Measurements from ENCODE around the gene BPIFB6.

Gene BPIFB6

GRCh38 chr20:33065785-33066184, 34.3 kb downstream of the BPIFB6 start:
- no peak for DNase-seq

DNA sequence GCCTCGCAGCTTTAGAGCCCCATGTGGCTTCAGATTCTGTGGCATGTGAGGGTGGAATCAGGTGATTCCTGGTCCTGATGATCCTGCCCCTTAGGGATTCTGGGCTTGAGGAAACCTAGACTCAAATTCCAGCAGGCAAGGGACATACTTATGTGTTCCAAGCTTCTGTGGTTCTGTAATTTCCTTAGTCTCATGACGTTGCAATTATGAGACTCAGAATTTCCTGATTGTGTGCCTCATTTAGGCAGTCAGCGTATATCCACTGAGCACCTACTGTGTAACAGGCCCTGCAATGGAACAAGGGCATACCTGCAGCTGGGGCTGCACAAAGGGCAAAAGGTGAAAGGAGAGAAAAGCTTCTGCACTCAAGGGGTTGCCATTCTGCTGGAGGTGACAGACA, 36.4 kb downstream of the BPIFB6 start:
- no peak for DNase-seq

DNA sequence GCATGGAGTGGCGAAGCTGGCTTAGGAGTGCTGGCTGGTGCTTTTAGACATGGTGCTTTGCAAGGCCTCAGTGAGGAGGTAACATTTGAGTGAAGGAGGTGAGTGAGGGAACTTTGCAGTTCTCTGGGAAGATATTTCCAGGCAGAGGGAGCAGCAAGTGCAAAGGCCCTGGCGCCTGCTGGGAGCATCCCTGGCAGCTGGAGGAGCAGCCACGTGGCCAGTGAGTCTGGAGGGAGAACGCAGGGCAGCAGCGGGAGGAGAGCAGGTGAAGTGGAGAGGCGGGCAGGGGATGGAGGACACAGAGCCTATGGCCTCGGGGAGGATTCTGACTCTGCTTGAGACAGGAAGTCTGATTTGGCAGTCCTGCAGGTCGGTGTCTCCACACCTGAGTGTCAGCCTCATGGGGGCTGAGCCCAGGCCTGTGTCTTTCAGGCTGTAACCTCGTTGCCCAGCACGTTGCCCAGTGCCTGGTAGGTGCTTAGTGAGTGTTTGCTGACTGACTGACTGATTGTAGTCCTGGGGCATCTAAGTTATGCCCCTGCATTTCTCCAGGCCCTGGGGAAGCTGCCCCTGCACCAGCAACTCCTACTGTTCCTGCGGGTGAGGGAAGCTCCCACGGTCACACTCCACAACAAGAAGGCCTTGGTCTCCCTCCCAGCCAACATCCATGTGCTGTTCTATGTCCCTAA, 36.9 kb downstream of the BPIFB6 start:
- DNase-seq = no peak

DNA sequence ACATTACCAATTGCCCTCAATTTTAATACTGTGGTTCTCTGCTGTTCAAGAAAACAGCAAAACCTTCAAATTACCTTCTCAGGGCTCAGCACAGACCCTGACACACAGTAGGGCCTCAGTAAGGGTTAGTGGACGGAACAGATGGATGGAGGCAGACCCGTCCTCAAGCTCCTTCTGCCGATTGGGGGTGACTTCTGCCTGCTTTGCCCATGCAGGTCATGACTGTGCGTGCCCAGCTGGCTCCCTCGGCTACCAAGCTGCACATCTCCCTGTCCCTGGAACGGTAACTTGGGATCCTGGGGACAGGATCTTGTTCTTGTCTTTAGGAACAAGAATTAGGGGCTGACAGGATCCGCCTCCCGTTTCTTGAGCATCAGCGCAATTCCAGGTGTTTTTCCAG, 38.2 kb downstream of the BPIFB6 start:
- DNase-seq = no peak

GRCh38 chr20:33070111-33071053, 38.9 kb downstream of the BPIFB6 start:
- no peak for DNase-seq

- no peak for DNase-seq
Measured at GRCh38 chr20:33071198-33071597, 39.8 kb downstream of the BPIFB6 start.

GRCh38 chr20:33072362-33072761, 40.9 kb downstream of the BPIFB6 start:
- no peak for DNase-seq

GRCh38 chr20:33072813-33073212, 41.4 kb downstream of the BPIFB6 start:
- DNase-seq = no peak

GRCh38 chr20:33074675-33075074, 43.2 kb downstream of the BPIFB6 start:
- DNase-seq = no peak

GRCh38 chr20:33075281-33075680, 43.8 kb downstream of the BPIFB6 start:
- no peak for DNase-seq

DNA sequence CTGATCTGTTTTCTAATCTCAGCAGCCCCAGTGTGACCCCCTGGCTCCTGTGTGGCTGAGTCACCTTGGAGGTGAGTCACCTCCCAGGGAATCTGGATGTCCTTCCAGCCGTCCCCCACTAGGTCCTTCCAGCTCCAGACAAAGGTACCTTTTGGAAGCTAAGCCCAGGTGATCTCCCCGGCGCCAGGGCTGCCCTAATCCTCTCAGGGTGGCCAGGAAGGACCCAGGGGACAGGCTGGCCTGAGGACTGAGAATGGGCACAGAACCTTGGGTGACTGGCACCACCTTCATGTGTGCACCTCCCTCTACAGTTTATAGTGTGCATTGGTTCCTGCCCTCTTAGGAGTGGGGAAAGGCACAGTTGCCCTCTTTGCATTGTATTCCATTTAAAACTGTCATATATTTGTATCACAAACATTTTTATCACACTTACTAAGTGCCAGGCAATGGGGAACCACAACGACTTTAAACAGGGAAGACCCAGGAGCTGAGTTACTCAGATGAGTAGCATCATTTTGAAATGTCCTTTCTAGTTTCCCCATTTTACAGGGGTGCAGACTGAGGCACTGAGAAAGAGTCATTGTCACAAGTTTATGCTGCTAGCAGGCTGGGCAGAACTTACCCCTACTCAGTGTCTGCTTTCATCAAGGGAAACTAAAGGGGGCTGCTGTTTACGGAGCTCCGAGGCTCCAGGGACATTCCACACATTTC, 45.4 kb downstream of the BPIFB6 start:
- DNase-seq = no peak

DNA sequence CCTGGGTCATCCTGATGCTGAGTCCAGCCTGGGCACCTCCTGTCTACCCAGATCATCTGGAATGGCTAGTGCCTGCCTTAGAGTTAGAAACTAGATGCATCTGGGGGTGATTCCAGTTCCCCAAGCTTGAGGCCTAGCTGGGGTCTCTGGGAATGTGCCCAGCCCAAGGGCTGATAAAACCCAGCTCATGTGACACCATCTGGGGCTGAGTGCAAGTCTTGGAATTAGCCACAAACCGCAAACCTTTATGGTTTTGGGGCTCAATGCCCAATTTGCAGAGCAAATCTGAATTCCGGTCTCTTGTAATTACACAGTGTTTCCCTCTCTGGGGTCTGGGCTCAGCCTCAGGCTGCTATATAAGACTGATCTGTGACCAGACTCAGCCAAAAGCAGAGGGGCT, 47.8 kb downstream of the BPIFB6 start, which contains the start of gene BPIFB4:
BPIFB4 (plus strand) TSS at position 385 of the 400 bp plus-strand sequence. CDS start 1,884 bp downstream, outside the sequence.
- no peak for DNase-seq

DNA sequence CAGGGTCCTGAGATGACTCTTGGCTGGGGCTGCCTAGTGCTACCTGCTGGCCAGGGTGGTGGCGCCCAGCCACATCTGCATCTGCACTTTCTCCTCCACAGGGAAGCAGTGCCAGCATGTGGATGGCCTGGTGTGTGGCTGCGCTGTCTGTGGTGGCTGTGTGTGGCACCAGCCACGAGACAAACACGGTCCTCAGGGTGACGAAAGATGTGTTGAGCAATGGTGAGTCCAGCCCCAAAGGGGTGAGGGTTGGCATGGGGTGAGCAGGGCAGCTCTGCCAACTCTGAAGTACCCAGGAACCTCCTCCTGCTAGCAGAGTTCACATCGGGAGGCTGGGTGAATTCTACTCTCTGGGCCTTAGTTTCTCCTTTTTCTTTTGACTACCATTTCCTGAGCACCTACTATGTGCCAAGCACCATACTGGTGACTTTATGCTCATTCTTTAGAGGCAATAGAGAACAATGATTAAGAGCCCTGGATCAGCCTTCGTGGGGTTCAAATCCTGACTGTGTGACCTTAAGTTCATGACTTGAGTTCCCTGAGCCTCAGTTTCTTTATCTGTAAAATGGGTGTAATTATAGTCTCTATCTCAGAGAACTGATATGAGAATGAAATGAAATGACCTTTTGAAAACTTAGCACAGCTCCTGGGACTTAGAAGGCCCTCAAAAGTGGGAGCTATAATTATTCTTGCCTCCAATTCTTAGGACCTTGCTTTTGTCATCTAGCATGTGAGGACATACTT, 50.1 kb downstream of the BPIFB6 start:
- no peak for DNase-seq

GRCh38 chr20:33082546-33082945, 51.1 kb downstream of the BPIFB6 start:
- no peak for DNase-seq

- no peak for DNase-seq
Measured at GRCh38 chr20:33083544-33084340, 52.3 kb downstream of the BPIFB6 start.

GRCh38 chr20:33084722-33085121, 53.3 kb downstream of the BPIFB6 start:
- no peak for DNase-seq

- no peak for DNase-seq
Measured at GRCh38 chr20:33086052-33086722, 54.7 kb downstream of the BPIFB6 start.

GRCh38 chr20:33091147-33091546, 59.7 kb downstream of the BPIFB6 start:
- DNase-seq = no peak

GRCh38 chr20:33091693-33092092, 60.2 kb downstream of the BPIFB6 start:
- no peak for DNase-seq

- no peak for DNase-seq
Measured at GRCh38 chr20:33092361-33092760, 60.9 kb downstream of the BPIFB6 start.

GRCh38 chr20:33093074-33093473, 61.6 kb downstream of the BPIFB6 start:
- no peak for DNase-seq

Data from activated CD4-positive, alpha-beta T cell treated with anti-CD3 and anti-CD28 coated beads for 1 hour (primary cell).